Articular chondrocyte of knee joint (primary cell): ENCODE data around the gene RDH12. TPM values are rescaled to one million over a fixed set of nuclear protein-coding genes. Genes with fewer than 3 reads are reported as not detected.

Experiments used
- small RNA-seq: library from RNA; depleted of rRNA; stranded (forward); fragments of <200 nt; gene quantifications from one replicate; pipeline ENCODE3, GENCODE V24; 2012
- total RNA-seq: library from RNA; depleted of rRNA; stranded (reverse); fragments of >200 nt; gene quantifications from 2 replicates; pipeline ENCODE4 v1.2.3, GENCODE V29; 2012

The RDH12 gene
- not detected in 2 replicates for total RNA-seq

GRCh38 chr14:67701492-67701891, at the start of gene RDH12:
Gene RDH12 (plus strand): TSS chr14:67701886. CDS start chr14:67722643, 20,757 bp downstream.

DNA sequence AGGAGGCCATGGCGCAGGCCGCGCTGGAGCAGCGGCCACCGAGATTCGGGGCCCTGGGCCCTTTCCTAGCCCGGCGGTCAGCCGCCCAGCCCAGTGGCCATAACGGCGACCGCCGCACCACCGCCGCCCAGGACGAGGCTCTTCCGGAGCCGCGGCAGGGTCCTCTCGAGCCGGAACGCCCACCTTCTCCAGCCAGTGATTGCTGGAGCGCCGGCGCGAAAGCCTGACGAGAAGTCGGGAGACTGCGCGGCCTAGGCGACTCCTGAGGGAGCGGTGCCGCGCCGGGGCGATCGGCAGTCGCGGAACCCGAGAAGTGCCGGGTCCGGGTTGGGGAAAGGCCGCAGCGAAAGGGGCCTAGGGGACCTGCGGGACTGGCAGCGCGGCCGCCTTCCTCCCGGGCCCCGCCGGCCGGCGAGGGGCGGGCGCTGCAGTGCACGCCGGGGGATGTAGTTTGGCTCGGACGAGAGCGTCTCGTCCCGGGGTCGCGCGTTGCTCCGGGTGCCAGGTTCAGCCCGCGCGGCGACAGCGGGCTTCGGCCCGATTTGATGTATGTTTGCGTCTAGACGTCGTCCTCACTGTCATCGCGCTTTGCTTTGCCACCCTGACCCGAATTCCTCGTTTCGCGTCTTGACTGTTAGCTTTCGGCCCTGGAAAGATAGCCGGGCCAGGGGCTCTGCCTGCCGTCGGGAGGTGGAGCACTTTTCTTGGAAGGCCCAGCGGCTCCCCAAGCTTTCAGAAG, 27.0 kb upstream of the RDH12 start, which contains the start of gene VTI1B:
TSS of gene VTI1B (minus strand) at position 153 of the 739 bp plus-strand sequence. CDS start at position 10, 143 bp downstream.

GRCh38 chr14:67695394-67695949, 6.2 kb upstream of the RDH12 start, which contains the start of gene RDH11:
Gene RDH11 (minus strand): TSS chr14:67695764. CDS start chr14:67695703, 61 bp downstream.

Small RNAs within 50 kb of the gene (small RNA-seq; reads per million reads assigned to genes)
- gene AL049779.3 (not detected), gene RN7SL369P (not detected), gene RNA5SP386 (not detected)

Other genes starting within 250 kb of the RDH12 start
- gene TMEM229B, start 213.2 kb upstream of the RDH12 start, total RNA-seq: 1.2 and 1.8 TPM in 2 replicates
- 0.26 and 0.86 TPM in 2 replicates for gene PLEKHH1, start 168.6 kb upstream of the RDH12 start, total RNA-seq
- 18.2 and 18.3 TPM in 2 replicates for gene PIGH, start 101.6 kb upstream of the RDH12 start, total RNA-seq
- gene ARG2, start 82.0 kb upstream of the RDH12 start, total RNA-seq: 2.3 and 3.7 TPM in 2 replicates
- gene VTI1B, start 27.3 kb upstream of the RDH12 start, total RNA-seq: 66.3 and 78.4 TPM in 2 replicates
- 77.8 and 85.8 TPM in 2 replicates for gene RDH11, start 6.1 kb upstream of the RDH12 start, total RNA-seq
- 32.3 and 35.8 TPM in 2 replicates for gene ZFYVE26, start 114.7 kb downstream of the RDH12 start, total RNA-seq
- 20.4 and 27.7 TPM in 2 replicates for gene RAD51B, start 117.9 kb downstream of the RDH12 start, total RNA-seq